GM19468 (cell line): ENCODE results near the gene GUCY1A1.

ENCODE experiments used
- ATAC-seq: cut with Tn5 transposase; IDR thresholded peaks from one replicate; pipeline ENCODE4 v1.9.1; 2021; ENCODE audit warnings: mild to moderate bottlenecking, moderate library complexity, moderate number of reproducible peaks; ENCODE audit not compliant: unreplicated experiment; ENCODE audit errors: extremely low read depth

The GUCY1A1 gene

DNA sequence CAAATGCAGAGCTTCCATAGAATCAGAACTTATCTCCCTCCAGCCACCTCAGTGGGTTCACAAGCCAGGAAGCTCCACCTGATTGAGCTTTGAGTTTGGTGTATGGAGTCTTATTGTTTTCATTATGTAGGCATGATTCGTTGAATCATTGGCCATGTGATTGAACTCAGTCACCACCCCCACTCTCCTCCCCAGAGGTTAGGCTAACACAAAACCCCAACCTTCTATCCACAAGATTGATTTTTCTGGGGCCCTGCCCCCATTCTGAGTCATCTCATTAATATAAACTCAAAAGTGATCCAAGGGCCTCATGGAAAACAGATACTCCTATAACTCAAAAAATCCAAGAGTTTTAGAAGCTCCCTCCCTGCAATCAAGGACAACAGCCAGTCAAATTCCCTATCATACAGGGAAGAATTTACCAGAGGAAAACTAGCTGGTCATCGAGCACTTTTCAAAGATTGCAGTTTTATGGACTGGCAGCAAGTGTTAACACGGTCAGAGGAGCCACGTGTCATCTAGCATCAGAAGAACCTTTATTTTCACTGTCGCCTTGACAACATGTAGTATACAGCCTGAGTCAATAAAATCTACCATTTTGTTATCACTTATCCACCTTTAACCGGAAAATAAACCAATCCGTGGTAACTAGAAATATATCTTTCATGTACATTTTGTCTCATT, 56.3 kb downstream of the GUCY1A1 start:
- ATAC-seq, result no peak

DNA sequence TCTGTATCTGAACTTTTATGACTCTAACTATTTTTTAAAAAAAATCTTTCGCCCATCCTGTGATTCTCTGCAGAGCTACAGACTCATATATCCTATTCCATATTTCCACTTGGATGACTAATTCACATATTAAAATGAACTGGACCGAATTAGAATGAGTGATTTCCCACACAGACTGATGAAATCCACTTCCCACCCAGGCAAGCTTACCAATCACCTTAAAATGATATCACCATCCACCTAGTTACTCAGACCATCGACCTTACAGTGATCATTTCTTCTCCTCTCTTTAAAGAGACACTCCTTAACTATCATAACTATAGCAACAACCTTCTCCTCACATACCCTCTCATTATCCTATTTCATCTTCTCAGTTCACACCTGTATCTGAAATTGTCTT, 58.1 kb downstream of the GUCY1A1 start:
- no peak for ATAC-seq

DNA sequence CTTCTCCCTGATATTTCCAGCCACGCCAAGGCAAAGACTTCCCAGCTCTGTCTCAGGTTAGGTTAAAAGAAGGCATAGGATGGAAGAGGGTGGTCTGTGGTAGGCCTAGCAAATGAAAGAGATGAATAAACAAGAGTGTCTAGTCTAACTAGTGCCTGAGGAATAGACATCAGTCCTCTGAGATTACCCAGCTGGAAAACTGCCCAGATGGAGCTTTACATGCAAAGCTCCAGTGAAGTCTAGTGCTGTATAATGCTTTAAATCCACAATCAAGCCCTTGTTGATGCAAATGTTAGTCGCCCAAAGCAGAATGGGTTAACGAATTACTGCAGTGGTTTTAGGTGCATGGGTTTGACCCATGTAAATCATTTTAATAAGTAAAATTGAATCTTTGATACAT, 67.4 kb downstream of the GUCY1A1 start:
- ATAC-seq, result no peak

DNA sequence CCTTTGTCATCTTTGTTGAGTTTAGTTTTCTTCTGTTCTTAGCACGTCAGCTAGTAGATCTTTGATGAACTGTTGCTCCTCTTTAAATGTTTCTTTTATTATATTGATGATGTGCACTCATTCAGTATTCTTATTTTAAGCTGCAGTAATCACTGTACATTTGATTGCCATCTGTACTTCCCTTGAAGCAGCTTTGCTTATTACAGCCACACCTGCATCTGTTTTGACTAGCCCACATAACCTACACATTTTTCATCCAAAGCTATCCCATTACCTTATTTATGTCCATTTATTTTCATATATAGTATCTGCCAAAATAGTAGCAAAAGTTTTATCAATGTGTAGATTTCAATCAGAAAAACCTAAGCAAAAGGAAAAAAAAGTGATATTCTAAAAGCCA, 68.3 kb downstream of the GUCY1A1 start:
- no peak for ATAC-seq

DNA sequence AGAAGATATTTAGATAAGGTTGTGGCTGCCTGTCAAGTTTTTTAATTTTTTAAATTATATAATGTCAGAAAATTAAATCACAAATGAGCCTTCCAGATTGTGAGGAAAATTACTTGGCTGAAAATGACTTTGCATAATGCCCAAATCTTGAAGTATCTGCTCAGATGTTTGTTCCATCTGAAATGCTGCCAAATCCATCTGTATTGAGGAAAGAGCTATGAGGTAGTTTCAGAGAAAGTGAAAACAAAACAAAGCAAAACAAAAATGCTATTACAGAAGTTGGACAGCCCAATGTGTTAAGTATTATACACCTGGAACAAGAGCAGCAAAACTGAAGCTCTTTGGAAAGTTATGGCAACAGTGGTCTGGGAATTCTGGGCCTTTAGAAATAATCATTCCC, 68.8 kb downstream of the GUCY1A1 start:
- no peak for ATAC-seq

DNA sequence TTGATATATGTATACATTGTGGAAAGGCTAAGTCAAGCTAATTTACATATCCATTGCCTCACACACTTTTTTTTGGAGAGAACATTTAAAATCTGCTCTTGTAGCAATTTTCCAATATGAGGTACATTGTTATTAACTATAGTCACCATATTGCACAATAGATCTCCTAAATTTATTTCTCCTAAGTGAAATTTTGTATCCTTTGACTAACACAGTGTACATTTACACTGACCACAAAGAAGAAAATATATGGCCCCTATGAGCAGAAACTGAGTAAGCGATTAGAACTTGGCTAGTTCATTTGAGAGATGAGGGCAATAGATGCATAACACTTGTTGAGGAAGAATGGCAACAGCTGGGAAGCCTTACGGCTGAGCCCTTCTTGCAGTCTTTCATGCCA, 71.9 kb downstream of the GUCY1A1 start:
- ATAC-seq, result no peak

DNA sequence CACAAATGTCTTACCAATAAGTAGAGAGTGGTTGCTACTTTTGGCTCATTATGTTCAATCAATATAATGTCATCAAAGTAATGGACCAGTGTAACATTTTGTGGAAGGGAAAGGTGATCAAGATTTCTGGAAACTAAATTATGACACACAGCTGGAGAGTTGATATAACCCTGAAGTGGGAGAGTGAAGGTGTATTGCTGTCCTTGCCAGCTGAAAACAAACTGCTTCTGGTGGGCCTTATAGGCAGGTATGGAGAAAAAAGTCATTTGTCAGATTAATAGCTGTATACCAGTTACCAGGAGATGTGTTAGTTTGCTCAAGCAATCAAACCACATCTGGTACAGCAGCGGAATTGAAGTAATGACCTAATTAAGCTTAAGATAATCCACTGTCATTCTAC, 74.9 kb downstream of the GUCY1A1 start:
- ATAC-seq, result no peak

DNA sequence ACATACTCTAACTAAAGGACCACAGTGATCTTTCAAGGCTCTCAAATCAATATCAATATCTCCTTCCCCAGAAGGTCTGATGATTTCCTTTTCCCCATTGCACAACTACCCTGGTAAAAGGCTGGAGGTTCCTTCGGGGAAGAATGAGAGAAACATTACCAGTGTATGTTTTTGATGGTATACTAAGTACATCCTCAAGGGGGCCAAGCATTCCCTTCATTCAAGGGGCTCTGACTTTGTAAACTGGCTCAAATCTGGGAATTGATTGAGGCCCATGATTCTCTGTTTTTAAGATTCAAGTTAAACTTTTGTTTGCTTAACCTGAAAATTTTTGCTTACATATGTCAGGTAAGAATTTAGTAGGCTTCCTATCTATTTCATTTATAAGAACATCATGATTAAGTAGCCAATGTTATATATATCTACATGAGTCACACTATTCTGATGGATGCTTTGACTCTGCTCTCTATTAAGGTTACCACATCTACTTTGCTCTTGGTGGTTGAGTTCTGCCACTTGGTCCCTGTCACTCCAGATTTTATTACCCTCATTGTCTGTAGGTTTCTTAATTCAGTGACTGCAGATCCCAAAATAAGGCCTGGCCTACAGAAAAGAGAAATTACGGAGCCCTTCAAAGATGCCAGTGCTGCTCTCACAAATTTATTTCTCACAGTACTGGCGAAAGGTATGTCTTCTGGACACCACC, 75.8 kb downstream of the GUCY1A1 start:
- ATAC-seq, result no peak

DNA sequence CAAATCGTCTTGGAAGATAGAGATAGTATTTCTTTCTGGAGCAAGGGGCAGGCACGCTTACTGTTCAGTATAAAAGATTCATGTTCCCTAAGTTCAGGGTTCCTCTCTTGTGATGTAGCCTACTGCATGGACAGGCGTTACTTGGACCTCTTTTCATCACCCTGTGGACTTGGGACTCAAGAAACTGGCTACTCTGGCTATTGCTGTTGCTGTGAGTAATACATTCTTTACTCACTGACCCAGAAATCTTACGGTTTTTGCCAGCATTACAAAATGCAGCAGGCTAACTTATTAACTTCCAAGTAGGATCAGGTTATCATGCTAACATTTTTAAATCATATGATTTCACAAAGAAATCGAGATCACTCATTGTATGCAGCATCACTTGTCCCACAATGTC, 79.3 kb downstream of the GUCY1A1 start:
- no peak for ATAC-seq

DNA sequence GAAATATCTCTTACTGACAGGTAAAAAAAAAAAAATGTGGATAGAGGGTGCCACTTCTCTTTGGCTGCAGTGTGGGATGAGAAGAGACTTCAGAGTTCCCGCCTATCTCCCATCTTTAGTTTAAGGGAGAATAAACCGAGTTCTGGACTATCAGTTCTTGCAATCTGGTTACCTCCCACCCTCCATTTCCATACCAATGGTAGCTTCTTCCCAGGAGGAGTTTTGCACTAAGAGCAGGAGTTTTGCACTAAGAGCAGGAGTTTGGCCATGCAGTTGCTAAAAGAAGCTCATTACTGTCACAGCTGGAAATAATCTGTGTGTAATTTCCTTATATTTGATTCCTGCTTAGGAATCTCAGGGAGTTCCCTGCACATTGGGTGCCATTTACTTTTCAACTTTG, 81.4 kb downstream of the GUCY1A1 start:
- ATAC-seq, result no peak

DNA sequence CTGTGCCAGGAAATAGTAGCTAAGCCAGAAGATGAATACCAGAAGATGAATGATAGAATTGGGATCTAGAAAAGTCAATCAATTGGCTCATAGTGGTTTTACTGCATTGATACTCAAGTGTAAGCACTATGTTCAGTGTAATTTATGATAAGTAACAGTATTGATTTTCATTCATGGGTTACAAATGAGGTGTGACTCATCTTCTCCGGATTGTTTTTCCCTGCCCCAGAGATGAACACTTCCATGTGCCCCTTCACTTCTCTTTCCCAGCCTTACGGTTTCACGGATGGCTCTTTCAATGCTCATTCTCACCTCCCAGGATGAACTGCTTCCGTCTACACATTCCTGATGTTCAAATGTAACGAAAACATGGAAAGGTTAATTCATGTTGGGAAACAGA, 82.4 kb downstream of the GUCY1A1 start:
- ATAC-seq, result no peak

DNA sequence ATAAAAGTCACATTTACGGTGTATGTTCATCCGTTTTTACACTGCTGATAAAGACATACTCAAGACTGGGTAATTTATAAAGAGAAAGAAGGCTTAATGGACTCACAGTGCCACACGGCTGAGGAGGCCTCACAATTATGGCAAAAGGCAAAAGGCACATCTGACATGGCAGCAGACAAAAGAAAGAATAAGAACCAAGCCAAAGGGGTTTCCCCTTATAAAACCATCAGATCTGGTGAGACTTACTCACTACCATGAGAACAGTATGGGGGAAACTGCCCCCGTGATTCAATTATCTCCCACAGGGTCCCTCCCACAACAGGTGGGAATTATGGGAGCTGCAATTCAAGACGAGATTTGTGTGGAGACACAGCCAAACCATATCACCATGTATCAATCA, 84.9 kb downstream of the GUCY1A1 start:
- no peak for ATAC-seq

DNA sequence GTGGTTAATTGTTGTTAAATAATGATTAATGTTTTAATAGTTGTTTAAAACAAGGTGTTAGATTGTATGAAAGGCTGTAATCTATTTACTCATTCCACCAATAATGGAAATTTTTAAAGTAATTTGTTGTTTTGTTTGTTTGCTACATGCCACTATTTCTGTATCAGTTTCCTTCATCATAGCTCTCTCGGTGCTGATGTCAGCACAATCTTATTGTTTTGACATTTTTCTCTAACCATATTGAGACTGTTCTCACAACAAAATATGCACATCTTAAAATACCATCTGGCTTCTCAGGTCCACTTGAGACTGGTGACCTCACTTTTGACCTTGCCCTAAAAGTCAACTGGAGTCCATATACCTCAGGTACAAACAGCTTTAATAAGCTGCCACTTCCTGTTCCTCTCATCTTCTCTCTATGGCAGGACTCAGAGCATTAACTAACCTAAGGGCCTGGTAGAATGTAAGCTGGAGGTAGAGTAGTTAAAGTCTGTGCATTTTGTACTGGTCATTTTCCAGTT, 91.2 kb downstream of the GUCY1A1 start:
- no peak for ATAC-seq

DNA sequence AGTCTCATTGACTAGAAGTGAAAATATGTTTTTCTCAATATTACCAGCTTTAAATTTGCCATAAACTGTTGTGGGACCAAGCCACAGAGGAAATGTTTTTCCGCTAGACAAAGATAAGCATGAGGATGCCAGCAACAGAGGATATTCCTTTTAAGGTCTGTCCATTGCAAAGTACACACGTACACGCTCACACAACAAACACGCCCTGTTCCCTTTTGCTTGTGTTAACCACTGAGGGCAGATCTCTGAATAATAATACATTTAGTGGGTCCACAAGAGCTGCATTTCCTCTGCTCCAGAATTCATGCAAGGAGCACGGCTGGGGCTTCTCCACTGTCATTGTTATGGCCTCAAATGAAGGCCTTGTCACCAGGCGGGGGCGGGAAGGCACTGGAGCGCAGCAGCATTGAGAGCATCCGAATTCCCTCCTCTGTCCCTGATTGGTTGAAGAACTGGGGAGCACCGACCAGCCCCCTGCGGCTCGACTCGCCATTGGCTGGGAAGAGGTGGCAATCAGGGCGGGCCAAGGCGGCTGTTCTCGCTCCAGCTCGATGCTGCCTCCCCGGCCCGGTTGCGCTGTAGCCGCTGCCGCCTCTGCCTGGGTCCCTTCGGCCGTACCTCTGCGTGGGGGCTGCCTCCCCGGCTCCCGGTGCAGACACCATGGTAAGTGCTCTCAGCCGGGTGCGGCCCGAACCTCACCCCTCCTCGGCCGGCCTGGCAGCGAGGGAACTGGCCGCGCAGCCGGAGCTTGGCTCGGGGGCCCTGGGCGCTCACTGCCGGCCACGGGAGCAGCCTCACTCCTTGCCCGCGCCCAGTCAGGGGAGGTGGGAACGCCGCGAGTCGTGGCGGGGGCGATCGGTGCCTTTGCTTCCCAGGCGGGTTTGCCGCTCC, 92.1 kb downstream of the GUCY1A1 start, which contains the start of gene GUCY1B1:
Gene GUCY1B1 (plus strand): TSS at position 541 of the 891 bp plus-strand sequence. CDS start 120 bp downstream, at position 661.
- peak; percentile 99 for ATAC-seq

DNA sequence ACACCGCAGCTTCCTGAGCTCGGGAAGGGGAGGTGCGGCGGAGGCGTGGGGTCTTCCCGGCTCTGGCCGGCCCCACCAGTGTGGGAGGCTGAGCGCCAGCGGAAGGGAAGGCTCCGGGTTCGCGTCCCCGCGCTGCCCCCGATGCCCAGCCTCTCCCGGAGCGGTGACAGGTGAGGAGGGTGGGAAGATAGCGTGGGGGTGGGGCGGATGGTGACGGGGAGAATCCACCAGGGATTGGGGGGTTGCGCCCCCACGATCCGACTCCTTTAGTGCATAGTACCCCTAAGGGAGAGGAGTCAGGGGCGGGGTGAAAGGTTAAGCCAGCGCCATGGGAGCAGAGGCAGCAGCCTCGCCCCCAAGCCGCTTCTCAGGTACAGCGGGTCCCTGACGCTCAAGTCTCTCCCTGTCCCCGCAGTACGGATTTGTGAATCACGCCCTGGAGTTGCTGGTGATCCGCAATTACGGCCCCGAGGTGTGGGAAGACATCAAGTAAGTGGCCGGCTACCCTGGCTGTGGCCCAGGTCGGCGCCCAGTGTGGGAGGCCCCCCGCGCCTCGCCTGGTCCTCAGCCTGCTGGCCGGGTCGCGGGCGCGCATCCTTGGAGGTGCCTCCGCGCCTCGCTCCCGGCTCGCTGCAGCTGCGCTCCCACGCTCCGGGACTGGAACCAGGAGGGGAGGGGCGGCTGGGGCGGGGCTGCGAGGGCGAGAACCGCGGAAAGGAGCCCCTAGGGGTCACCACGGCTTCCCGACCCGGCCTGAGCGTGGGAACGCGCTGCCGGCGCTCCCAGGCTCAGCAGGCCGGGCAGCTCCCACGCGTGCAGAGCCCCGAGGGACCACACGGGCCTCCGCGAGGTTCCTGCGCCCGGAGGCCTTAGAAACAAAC, 93.0 kb downstream of the GUCY1A1 start:
- ATAC-seq, result peak; percentile 1

DNA sequence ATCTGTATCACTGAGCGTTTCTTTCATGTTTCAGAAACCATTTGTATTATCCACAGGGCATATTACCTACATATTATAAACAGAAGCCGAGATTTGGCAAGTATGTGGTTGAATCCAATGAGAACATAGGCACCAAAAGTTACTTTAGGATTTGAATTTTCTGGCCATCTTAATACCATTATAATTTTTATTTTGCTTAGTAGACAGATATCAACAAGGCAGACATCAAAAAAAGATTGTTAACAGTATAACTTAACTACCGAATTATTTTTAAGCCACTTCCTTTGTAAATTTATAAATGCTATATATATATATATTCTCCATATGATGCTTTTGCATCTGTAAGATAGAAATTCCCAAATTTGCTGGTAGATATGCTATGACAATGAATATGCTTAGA, 94.4 kb downstream of the GUCY1A1 start:
- no peak for ATAC-seq

DNA sequence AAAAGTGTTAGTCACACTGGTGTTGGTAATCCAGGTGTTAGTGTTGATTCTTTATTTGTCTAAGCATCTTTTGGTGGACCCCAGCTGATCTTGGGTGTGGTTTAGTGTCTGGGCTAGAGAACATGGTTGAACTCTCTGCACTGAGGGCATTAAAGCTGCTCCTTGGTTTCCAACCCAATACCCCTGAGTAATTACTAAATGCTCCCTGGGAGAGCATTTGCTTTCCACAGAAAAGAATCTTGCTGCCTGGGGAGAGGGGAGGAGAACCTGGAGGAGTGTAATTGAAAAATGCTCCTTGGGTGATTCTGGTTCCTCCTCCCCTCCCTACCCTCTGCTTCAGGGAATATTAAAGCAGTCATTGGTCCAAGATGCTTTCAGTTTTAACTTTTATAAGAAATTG, 95.3 kb downstream of the GUCY1A1 start:
- no peak for ATAC-seq

DNA sequence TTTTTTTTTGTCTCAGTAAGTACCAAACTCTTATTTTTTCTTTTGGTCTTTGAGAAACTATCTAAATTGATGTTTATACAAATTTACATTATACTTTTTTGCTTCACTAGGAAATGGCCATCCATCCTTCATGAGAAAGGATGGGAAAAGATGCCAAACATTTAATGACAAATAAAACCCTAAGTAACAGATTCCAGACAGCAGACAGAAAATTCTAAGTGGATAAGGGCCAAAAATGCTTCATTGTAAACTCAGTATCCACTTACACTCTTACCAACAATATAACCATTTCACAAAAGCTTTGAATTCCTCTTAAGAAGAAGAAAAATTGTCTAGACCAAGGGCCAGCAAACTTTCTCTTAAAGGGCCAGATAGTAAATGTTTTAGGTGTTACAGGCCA, 95.7 kb downstream of the GUCY1A1 start:
- ATAC-seq, result no peak

DNA sequence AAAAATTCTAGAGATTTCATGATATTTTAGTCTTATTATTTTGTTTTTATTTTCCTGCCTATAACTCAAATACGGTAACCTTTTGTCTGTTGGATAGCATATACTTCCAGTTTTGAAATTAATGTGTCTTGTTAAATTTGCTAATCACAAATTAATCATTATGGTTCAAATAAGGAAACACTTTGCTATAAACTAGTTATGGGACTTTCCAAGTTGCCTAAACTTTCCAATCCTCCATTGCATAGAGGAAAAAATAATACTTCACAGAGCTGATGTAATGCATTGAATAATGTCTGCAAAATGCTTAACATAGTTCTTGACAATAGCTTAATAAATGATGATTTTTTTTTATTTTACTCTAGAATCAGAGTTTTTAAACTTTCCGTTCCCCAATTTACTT, 96.9 kb downstream of the GUCY1A1 start:
- no peak for ATAC-seq

DNA sequence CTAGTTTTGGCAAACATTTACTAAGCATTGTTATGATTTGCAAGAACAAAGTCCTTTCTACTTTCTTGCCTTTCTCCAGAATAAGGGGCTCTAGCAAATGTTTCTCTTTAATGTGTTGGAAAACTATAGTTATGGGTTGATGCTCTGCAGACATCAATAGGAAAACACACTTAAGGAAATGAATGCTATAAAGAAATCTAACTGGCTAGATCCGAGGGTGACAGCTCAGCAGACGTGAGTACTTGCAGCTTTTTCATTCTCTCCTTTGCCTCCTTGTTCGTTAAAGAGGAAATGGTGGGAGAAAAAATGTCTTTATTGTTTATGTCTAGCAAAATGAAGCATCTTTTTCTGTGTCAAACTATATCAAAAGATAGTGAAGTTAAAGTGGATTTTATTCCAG, 98.5 kb downstream of the GUCY1A1 start:
- ATAC-seq, result no peak
